Mesenchymal stem cell (in vitro differentiated cells and primary cell): ENCODE data around the gene UBE2I.

Experiments used
- DNase-seq: peaks from one replicate; pipeline ENCODE4 v3.0.0-alpha.2; 2013
- H2AFZ ChIP-seq: one replicate; pipeline ENCODE4 v1.6.1; 2013; ENCODE audit warnings: low read depth, mild to moderate bottlenecking, control low read depth, inconsistent platforms, low read length, moderate library complexity
- H2AK5ac ChIP-seq: 2 replicates; pipeline ENCODE4 v1.6.1; 2013; ENCODE audit warnings: low read length, moderate library complexity, mild to moderate bottlenecking, inconsistent platforms; ENCODE audit not compliant: severe bottlenecking
- H2BK120ac ChIP-seq: one replicate; pipeline ENCODE4 v1.6.1; 2013; ENCODE audit warnings: low read depth, mild to moderate bottlenecking, inconsistent platforms, low read length, moderate library complexity
- H2BK12ac ChIP-seq, 2 experiments: one replicate each; pipeline ENCODE4 v1.6.1; 2013; ENCODE audit warnings: inconsistent platforms in 2 of 2, low read length in 2 of 2, mild to moderate bottlenecking in 2 of 2, moderate library complexity in 2 of 2, control low read depth in 1 of 2
- H2BK15ac ChIP-seq: one replicate; pipeline ENCODE4 v1.6.1; 2013; ENCODE audit warnings: mild to moderate bottlenecking, low read depth, inconsistent platforms; ENCODE audit not compliant: poor library complexity, severe bottlenecking
- H2BK5ac ChIP-seq: 2 replicates; pipeline ENCODE4 v1.6.1; 2013; ENCODE audit warnings: low read depth, mild to moderate bottlenecking, low read length, control low read depth, inconsistent platforms; ENCODE audit not compliant: poor library complexity, severe bottlenecking
- H3K14ac ChIP-seq, 2 experiments: one replicate each; pipeline ENCODE4 v1.6.1; 2013; ENCODE audit warnings: inconsistent platforms in 2 of 2, low read length in 2 of 2, control low read depth in 1 of 2, mild to moderate bottlenecking in 1 of 2, moderate library complexity in 1 of 2
- H3K18ac ChIP-seq, 2 experiments: one replicate each; pipeline ENCODE4 v1.6.1; 2013; ENCODE audit warnings: inconsistent platforms in 2 of 2, low read length in 2 of 2, control low read depth in 1 of 2, low read depth in 1 of 2, mild to moderate bottlenecking in 1 of 2
- H3K23ac ChIP-seq, 2 experiments: one replicate each; pipeline ENCODE4 v1.6.1; 2013; ENCODE audit warnings: inconsistent platforms in 2 of 2, low read length in 2 of 2, mild to moderate bottlenecking in 2 of 2, moderate library complexity in 2 of 2, control low read depth in 1 of 2
- H3K27ac ChIP-seq: 2 replicates; pipeline ENCODE4 v1.5.1; 2013; ENCODE audit warnings: mild to moderate bottlenecking, moderate library complexity, low read length, control low read depth, inconsistent platforms; ENCODE audit not compliant: poor library complexity, severe bottlenecking
- H3K27me3 ChIP-seq, 2 experiments: 2 replicates each; pipeline versions ENCODE4 v1.6.1 to v1.7.0; 2013; ENCODE audit warnings: low read length in 2 of 2, mild to moderate bottlenecking in 2 of 2, moderate library complexity in 2 of 2, control low read depth in 1 of 2, inconsistent platforms in 1 of 2; ENCODE audit not compliant: control insufficient read depth in 1 of 2, insufficient read depth in 1 of 2
- H3K36me3 ChIP-seq, 2 experiments: 2 replicates each; pipeline versions ENCODE4 v1.6.1 to v1.7.0; 2013; ENCODE audit warnings: low read length in 2 of 2, control low read depth in 1 of 2, inconsistent platforms in 1 of 2, low read depth in 1 of 2, mild to moderate bottlenecking in 1 of 2; ENCODE audit not compliant: insufficient read depth in 2 of 2, control insufficient read depth in 1 of 2
- H3K4ac ChIP-seq, 2 experiments: one replicate each; pipeline ENCODE4 v1.6.1; 2013; ENCODE audit warnings: inconsistent platforms in 2 of 2, low read length in 2 of 2, mild to moderate bottlenecking in 2 of 2, moderate library complexity in 2 of 2, control low read depth in 1 of 2, low read depth in 1 of 2
- H3K4me1 ChIP-seq: 2 replicates; pipeline ENCODE4 v1.6.1; 2013; ENCODE audit warnings: low read depth, low read length, control low read depth; ENCODE audit not compliant: control insufficient read depth, insufficient read depth
- H3K4me2 ChIP-seq: 2 replicates; pipeline ENCODE4 v1.6.1; 2013; ENCODE audit warnings: low read length, mild to moderate bottlenecking, inconsistent platforms; ENCODE audit not compliant: poor library complexity, severe bottlenecking
- H3K4me3 ChIP-seq, 2 experiments: 2 replicates each; pipeline versions ENCODE4 v1.5.1 to v1.7.0; 2013; ENCODE audit warnings: low read length in 2 of 2, mild to moderate bottlenecking in 2 of 2, control low read depth in 1 of 2, low read depth in 1 of 2; ENCODE audit not compliant: insufficient read depth in 1 of 2
- H3K79me1 ChIP-seq: replicated peaks from 2 replicates; pipeline ENCODE4 v1.6.1; 2013; ENCODE audit warnings: mild to moderate bottlenecking, control low read depth, low read length, inconsistent platforms; ENCODE audit not compliant: poor library complexity, severe bottlenecking
- H3K9ac ChIP-seq: 2 replicates; pipeline ENCODE4 v1.7.0; 2013; ENCODE audit warnings: mild to moderate bottlenecking, low read length, moderate library complexity
- H3K9me3 ChIP-seq: 2 replicates; pipeline ENCODE4 v1.7.0; 2013; ENCODE audit warnings: mild to moderate bottlenecking, low read length; ENCODE audit not compliant: control insufficient read depth
- H4K8ac ChIP-seq: one replicate; pipeline ENCODE4 v1.6.1; 2013; ENCODE audit warnings: inconsistent platforms, mild to moderate bottlenecking, low read length, moderate library complexity
- H4K91ac ChIP-seq: one replicate; pipeline ENCODE4 v1.6.1; 2013; ENCODE audit warnings: mild to moderate bottlenecking, low read length, inconsistent platforms
- WGBS: methylation state at CpG from one replicate; pipeline ENCODE4 v1.1.7; 2013; ENCODE audit warnings: mixed read lengths; 5-methylcytosine and 5-hydroxymethylcytosine counted together

Gene UBE2I

GRCh38 chr16:1317479-1318267, 8.2 kb downstream of the UBE2I start:
- Histone ChIP-seq H4K91ac (no peak overlapping the region), H3K4me1 (peaks cover 15% of the 10 kb centered on the region), H2BK120ac (no peak overlapping the region), H3K18ac (no peak overlapping the region), H3K27ac (no peak overlapping the region), H3K79me1 (peaks cover 37% of the 10 kb centered on the region), H2BK5ac (no peak overlapping the region), H3K4me3 (no peak overlapping the region), H3K4me2 (no peak overlapping the region), H4K8ac (no peak overlapping the region), H3K27me3 (no peaks in the 10 kb centered on the region), H3K9me3 (no peaks in the 10 kb centered on the region), H3K23ac (no peak overlapping the region), H2BK15ac (no peak overlapping the region), H2AK5ac (no peak overlapping the region), H2BK12ac (no peak overlapping the region), H3K14ac (no peak overlapping the region), H3K36me3 (peaks cover 86 to 95% of the 10 kb centered on the region in 2 experiments), H3K4ac (no peak overlapping the region), H2AFZ (no peak overlapping the region), H3K9ac (no peak overlapping the region)
- DNase-seq = no peak
- 97% methylated on average over 32 of the region's 32 CpGs for WGBS

- Histone ChIP-seq H3K18ac (no peak overlapping the region), H3K4me3 (no peak overlapping the region), H3K36me3 (peaks cover 84 to 94% of the 10 kb centered on the region in 2 experiments), H3K23ac (no peak overlapping the region), H2BK15ac (no peak overlapping the region), H2BK120ac (no peak overlapping the region), H3K14ac (no peak overlapping the region), H4K91ac (peak overlapping the region; percentile 31), H3K79me1 (peaks cover 38% of the 10 kb centered on the region), H2AK5ac (no peak overlapping the region), H3K27me3 (no peaks in the 10 kb centered on the region), H3K4ac (no peak overlapping the region), H3K4me1 (peaks cover 11% of the 10 kb centered on the region), H4K8ac (no peak overlapping the region), H3K9ac (no peak overlapping the region), H2AFZ (no peak overlapping the region), H2BK12ac (no peak overlapping the region), H3K27ac (no peak overlapping the region), H3K9me3 (no peaks in the 10 kb centered on the region), H3K4me2 (no peak overlapping the region), H2BK5ac (no peak overlapping the region)
- 94% methylated on average over 9 of the region's 9 CpGs for WGBS
- no peak for DNase-seq
These were observed 8.8 kb downstream of the UBE2I start for GRCh38 chr16:1318268-1318545.

DNA sequence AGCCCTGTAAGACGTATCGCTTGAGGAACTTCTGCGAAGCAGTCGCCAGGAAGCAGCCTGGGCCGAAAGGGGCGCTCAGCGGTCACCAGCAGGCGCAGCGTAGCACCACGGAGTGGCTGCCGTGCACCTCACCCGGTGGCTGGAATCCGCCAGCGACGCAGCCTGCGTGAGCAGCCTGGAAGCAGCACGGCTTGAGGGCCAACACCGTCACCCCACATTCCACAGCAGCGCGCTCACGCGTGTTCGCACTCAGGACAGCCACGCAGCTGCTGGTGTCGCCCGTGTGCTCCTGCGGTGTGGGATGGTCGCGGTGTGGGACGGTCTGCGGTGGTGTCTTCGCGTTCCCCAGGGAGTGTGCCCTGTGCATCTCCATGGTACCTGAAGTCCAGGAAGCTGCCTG, 9.6 kb downstream of the UBE2I start:
- Histone ChIP-seq H4K91ac (no peak overlapping the region), H2AK5ac (no peak overlapping the region), H2BK15ac (no peak overlapping the region), H3K4me1 (peaks cover 6% of the 10 kb centered on the region), H3K36me3 (peaks cover 90 to 96% of the 10 kb centered on the region in 2 experiments), H2BK120ac (no peak overlapping the region), H3K18ac (no peak overlapping the region), H3K14ac (no peak overlapping the region), H3K4ac (no peak overlapping the region), H3K23ac (no peak overlapping the region), H2BK12ac (no peak overlapping the region), H3K79me1 (peaks cover 45% of the 10 kb centered on the region), H3K9ac (no peak overlapping the region), H2BK5ac (no peak overlapping the region), H2AFZ (no peak overlapping the region), H3K9me3 (no peaks in the 10 kb centered on the region), H3K27ac (no peak overlapping the region), H3K4me3 (no peak overlapping the region), H4K8ac (no peak overlapping the region), H3K27me3 (no peaks in the 10 kb centered on the region), H3K4me2 (no peak overlapping the region)
- 95% methylated on average over 33 of the region's 33 CpGs for WGBS
- DNase-seq = no peak

DNA sequence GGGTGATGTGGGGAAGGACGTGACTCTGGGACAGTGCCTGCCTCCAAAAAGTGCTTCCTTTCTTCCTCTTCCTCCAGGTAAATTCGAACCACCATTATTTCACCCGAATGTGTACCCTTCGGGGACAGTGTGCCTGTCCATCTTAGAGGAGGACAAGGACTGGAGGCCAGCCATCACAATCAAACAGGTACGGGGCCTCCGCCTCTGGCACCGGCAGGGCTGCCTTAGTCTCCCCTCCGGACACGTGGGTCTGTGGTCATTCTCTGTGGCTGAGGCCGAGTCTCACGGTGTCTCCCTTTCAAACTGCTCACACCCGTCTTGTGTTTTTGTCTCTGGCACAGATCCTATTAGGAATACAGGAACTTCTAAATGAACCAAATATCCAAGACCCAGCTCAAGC, 10.7 kb downstream of the UBE2I start:
- Histone ChIP-seq H3K4me2 (no peak overlapping the region), H3K23ac (no peak overlapping the region), H3K27ac (no peak overlapping the region), H3K4me3 (no peak overlapping the region), H3K36me3 (peaks cover 90 to 96% of the 10 kb centered on the region in 2 experiments), H3K18ac (no peak overlapping the region), H3K9me3 (no peaks in the 10 kb centered on the region), H2BK12ac (no peak overlapping the region), H2BK5ac (no peak overlapping the region), H4K8ac (no peak overlapping the region), H2AK5ac (no peak overlapping the region), H2BK15ac (no peak overlapping the region), H2BK120ac (no peak overlapping the region), H2AFZ (no peak overlapping the region), H4K91ac (no peak overlapping the region), H3K79me1 (peaks cover 51% of the 10 kb centered on the region), H3K4me1 (peaks cover 2% of the 10 kb centered on the region), H3K14ac (no peak overlapping the region), H3K9ac (no peak overlapping the region), H3K27me3 (no peaks in the 10 kb centered on the region), H3K4ac (no peak overlapping the region)
- DNase-seq = no peak
- WGBS = 93% methylated on average over 12 of the region's 12 CpGs
